COR-L47 (cell line): ENCODE measurements around the gene RHBDL1.
A peak's percentile ranks its signal among the peaks of the same experiment; 100 is the strongest.

Source experiments
- DNase-seq: peaks from one replicate; lab custom pipeline; 2025; lab: John Stamatoyannopoulos, UW

The RHBDL1 gene

GRCh38 chr16:657487-657886 is 18.0 kb upstream of the RHBDL1 start:
- DNase-seq: no peak

DNA sequence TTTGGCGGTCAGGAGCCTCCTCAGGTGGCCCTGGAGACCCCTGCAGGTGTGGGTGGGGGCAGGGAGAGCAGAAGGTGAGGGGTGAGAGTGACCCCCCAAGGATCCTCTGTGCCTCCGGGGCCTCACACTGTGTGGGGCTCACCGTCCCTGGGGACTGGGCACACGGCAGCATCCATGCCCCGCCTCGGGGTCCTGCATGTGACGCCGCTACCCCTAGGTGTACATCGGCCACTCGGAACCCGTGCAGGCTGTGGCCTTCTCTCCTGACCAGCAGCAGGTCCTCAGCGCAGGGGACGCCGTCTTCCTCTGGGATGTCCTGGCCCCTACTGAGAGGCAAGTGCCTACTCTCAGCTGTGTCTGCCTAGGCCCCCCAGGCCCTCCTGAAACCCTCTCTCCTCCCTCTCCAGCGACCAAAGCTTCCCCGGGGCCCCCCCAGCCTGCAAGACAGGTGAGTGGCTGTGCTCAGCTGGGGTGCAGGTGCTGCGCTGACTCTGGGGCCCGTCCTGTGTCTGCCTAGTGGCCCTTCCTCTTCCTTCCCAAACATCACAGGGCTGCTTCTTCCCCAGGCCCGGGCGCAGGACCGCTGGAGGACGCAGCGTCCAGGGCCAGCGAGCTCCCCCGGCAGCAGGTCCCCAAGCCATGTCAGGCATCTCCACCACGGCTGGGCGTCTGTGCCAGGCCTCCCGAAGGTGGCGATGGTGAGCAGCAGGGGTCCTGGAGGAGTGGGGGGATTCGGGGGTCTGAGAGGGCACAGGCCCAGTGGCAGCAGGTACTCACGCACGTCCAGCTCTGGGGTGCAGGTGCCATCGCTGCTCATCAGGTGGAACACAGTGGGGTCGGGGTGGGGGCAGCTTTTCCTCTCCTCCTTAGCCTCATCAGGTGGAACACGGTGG is 16.5 kb upstream of the RHBDL1 start:
- DNase-seq: no peak

DNA sequence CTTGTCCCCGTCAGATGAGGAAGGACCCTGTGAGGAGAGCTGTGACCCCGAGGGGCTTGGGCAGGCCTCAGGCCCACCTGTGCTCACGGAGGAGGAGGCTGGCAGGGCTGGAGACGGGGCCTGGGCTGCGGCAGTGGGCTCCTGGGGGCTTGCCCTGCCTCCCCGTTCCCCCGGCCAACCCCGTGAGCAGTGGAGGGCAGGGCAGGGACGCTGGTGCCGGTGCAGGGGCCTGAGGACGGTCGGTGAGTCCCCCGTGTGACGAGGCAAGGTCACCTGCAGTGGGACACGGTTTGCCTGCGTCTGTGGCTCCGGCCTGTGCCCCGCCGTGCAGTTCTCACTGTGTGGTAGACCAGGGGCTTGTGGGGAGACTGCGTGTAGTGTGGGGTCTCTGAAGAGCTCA is 15.9 kb upstream of the RHBDL1 start:
- no peak for DNase-seq

DNA sequence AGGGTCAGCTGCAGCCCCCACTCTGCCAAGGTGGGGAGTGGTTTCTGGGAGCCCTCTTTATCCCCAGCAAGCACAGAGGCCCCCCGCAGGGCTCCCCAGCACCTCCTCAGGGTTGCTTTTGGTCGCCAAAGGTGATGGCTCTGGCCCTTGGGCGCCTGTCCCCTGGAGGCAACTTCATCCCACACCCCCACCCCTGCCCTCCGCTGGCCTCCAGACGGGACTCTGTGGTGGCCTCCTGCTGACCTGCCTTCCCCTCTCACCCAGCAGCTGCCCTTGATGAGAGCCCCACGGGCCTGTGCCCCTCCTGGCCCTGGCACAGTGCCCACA is 15.4 kb upstream of the RHBDL1 start:
- DNase-seq: no peak

DNA sequence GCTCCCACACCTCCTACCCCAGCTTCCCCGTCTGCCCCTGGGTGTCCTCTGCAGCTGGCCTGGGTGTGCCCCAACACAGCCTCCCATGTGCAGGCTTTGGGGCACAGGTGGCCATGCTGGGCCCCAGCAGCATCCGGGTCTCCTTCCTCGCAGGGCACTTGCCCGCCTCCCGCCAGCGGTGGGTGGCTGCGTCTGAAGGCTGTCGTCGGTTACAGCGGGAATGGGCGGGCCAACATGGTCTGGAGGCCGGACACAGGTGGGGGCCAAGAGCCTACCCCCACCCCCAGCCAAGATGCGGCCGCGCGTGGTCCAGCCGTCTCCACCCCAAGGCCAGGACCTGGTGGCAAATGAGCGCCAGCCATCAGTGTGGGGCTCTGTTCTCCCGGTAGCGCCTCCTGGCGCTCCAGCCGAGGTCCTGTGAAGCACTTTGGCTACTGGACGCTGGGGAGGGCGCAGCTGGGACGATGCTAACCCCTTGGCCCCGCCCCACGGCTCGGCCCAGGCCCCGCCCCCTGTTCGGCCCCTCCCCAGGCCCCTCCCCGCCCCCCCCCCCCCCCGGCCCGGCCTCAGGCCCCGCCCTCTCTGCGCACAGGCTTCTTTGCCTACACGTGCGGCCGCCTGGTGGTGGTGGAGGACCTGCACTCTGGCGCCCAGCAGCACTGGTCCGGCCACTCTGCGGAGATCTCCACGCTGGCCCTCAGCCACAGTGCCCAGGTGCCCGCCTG is 14.8 kb upstream of the RHBDL1 start:
- DNase-seq: no peak

- DNase-seq: no peak
Measured at GRCh38 chr16:661184-661821, 14.2 kb upstream of the RHBDL1 start.

- DNase-seq: no peak
Measured at GRCh38 chr16:662095-662494, 13.4 kb upstream of the RHBDL1 start.

DNA sequence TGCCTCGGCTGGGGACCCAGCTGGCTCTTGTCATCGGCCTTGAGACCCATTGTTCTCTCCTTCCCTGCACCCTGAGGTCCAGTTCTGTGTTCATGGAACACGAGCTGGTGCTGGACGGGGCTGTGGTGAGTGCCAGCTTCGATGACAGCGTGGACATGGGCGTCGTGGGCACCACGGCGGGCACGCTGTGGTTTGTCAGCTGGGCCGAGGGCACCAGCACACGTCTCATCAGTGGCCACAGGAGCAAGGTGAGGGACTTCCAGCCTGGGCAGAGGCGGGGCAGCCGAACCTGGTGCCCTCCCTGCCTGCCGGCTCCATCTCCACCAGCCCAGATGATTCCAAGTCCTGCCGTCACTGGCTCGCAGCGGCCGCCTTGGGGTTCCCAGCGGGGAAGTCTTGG is 12.9 kb upstream of the RHBDL1 start:
- DNase-seq: no peak

DNA sequence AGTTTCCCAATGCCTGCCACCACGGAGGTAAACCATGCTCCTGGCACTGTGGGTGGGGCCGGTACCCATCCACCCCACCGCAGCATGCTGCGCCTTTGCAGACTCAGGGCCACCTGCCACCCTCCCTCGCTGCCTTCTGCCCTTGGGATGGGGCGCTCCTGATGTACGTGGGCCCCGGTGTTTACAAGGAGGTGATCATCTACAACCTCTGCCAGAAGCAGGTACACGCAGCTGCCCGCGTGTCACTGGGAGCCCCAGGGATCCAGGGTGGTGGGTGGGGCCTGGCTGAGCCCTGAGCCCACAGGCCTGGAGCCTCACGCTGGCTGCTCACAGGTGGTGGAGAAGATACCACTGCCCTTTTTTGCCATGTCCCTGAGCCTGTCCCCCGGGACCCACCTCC is 8.9 kb upstream of the RHBDL1 start:
- DNase-seq: no peak

GRCh38 chr16:667113-667779 is 8.2 kb upstream of the RHBDL1 start:
- no peak for DNase-seq

- peak; percentile 91 for DNase-seq
Measured at GRCh38 chr16:667780-668518, 7.5 kb upstream of the RHBDL1 start, which contains the start of gene RHOT2. TSS of gene RHOT2 (plus strand) at chr16:668132. CDS start at chr16:668200, 68 bp downstream.

GRCh38 chr16:668519-669171 is 6.8 kb upstream of the RHBDL1 start:
- DNase-seq: no peak

DNA sequence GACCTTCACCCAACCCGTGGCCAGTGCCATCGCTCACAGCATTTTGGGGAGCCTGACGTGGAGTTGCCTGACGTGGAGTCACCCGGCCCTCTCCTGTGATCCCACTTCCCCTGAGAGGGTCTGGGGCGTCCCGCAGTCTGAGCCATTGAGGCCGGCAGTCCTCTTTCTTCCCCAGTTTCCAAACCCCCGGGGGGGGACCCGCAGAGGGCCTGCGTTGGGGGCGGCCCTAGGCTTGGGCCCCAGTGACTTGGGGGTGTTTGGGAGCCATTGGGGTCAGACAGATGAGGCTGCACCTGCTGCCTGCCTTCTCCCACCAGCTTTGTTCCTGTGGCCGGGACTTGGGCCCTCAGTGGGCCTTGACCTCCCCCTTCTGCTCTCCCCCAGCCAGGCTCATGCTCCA is 5.8 kb upstream of the RHBDL1 start:
- no peak for DNase-seq

GRCh38 chr16:670485-671352 is 4.8 kb upstream of the RHBDL1 start:
- no peak for DNase-seq

DNA sequence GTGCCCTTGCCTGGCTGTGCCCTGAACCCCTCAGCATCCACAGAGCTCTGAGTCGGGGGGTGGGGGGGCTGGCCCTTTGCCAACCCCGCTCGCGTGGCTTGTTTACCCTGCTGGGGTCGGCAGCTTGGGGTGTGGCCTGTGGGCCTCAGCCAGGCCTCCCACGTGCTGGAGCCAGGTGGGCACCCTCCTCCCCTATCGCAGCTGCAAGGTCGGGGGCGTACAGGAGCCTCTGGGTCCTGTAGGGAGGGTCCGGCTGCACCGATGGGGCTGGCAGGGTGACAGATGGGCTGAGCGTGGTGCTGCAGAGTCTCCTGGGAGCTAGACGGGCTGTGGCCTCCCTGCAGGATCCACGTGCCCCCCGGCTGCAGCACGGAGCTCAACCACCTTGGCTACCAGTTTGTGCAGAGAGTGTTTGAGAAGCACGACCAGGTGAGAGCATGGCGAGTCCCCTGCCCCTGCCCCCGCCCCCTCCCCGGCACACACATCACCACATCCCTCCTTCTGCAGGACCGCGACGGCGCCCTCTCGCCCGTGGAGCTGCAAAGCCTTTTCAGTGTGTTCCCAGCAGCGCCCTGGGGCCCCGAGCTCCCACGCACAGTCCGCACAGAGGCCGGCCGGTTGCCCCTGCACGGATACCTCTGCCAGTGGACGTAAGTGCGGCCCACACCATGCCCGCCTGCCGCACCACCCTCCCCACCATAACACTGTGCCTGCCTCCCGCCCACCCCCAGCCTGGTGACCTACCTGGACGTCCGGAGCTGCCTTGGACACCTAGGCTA is 3.9 kb upstream of the RHBDL1 start:
- DNase-seq: no peak

- DNase-seq: no peak
Measured at GRCh38 chr16:672371-672770, 3.1 kb upstream of the RHBDL1 start.

- DNase-seq: no peak
Measured at GRCh38 chr16:672851-673250, 2.6 kb upstream of the RHBDL1 start.

GRCh38 chr16:673399-673991 is 2.0 kb upstream of the RHBDL1 start:
- DNase-seq: no peak
